Middle frontal gyrus (tissue), 1 donor: ENCODE data around the gene ABCC11.
A peak's percentile ranks its signal among the peaks of the same experiment; 100 is the strongest.

Source experiments
- DNase-seq: peaks from one replicate; pipeline ENCODE4 v3.0.0-alpha.2; 2015; ENCODE audit warnings: low spot score; ENCODE audit errors: extremely low spot score

Gene ABCC11

DNA sequence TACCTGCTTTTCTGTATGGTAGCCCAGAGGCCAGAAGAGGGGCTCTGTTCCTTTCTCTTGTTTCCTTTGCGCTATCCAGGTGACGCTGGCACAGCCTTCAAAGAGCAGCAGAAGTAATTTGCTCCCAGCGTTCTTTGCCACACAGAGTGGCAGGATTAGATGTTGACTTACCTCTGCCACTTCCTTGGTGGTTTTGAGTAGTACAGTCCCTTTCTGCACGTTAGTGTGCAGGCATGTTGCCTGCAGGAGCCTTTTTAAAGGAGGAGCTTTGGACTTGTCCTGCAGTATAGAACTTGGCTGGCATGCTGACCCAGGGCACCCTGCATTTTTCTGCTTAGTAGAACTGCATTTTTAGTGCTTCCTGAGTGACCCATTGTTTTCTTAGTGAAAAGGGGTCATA is at the start of gene ABCC11:
Gene ABCC11 (minus strand): TSS at position 229 of the 400 bp plus-strand sequence. CDS start 15,618 bp downstream, outside the sequence.
- no peak for DNase-seq

DNA sequence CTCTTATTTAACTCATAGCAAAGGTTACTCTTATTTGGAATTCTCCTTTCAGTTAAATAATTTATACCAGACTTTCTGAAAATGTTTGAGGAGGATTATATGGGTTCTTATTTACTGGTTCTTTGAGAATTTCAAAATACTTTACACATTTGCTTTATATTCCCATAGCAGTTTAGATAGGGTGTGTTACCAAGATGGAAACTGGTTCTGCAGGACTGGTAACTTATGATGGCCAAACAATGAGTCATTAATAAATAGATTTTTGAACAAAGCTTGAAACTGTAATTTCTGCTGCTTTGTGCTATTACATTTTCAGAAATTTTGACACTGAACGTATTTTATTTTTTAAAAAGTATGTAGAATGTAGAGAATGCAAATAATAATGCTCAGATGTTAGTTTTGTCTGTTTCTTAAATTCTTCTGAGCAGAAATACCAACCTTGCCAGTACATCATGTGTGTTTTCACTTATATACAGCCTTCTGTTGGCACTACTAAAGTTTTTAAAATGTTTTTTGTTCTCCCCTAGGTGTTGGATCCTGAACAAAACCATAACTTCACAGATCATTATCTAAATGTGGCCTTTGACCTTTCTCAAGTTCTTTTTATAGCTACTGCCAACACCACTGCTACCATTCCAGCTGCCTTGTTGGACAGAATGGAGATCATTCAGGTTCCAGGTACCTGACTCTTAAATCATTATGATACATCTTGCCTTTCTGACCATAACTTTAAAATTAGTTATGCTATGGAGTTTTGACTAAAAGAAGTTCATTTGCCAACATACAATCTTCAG is 48.3 kb upstream of the ABCC11 start:
- DNase-seq = no peak

DNA sequence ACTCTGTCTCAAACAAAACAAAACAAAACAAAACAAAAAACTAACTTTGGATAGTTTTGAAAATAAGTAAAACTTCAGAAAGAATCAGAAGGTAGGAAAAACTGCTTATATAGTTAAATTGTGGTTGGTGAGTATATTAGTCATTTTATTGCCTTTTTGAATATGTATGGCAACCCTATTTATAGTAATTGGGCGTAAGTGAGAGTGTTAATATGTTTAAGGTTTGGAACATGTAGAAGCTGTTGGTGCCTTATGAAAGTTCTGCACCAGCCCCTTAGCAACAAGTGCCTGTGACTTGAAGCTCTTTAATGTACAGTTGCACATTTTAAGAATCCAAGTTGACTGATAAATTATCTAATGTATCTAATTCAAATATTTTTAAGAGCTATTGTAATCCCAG is 47.4 kb upstream of the ABCC11 start:
- no peak for DNase-seq

DNA sequence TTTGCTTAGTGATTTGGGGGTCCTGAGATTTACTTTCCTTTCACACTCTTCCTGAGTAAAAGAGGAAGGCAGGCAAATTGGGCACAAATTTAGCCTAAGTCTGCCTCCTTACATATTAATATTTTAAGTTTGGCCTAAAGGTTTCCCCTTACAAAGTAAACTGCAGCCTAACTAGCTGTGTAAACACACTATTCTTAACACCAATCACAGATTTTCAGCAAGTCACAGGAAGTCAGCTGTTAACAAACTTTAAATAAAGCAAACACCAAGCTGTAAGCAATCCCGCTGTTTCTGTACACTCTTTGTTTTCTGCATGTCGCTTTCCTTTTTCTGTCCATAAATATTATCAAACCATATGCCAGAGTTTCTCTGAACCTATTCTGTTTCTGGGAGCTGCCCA is 45.1 kb upstream of the ABCC11 start:
- DNase-seq = no peak

DNA sequence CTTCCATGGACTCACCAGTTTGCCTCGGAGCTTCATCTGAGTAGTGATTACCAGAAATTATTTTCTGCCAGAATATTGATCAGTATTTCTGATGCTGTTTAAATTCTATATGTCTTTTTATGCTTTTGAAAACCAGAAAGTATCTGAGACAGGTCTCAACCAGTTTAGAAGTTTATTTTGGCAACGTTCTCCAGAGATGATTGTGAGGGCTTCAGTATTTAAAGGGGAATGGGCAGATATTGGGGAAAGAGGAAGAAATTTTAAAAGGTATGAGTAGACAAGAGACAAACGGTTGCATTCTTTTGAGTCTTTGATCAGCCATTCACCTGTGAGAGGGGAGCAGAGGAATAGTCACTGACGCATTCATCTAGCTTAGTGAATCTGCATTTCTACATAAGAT is 44.4 kb upstream of the ABCC11 start:
- no peak for DNase-seq

DNA sequence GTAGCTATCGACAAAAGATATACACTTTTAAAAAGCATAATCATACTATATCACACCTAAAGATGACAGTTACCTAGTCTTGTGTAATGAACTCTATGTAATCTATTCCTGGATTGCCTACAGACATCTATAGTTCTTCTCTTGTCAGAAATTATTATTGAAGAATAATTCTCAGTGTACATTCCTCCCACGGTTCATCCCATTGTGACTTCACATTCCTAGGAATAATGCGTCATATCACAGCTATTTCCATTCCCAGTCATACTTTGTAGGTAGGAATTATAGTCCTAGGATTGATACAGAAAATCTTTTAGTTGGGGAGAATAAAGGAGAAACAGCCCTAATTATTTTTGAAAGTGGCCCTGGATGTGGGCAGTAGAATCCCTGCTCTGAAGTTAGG is 44.0 kb upstream of the ABCC11 start:
- no peak for DNase-seq

DNA sequence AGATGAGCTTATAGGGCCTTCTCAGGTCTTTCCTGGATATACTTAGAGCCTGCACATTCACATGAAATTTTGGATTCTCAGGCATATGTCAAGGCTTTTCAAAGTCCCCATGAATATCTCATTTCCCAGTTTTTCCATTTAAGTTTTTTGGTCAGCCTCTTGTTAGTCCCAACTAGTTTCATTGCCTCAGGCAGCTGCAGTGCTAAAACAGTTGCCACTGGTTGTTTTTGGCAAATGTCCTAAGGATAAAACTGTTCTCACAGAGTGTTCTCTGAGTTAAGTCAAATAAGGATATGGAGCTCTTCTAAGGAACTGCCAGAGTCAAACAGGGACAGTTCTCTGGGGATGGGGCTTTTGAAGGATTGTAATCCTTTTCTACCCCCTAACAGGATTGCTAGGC is 39.9 kb upstream of the ABCC11 start:
- DNase-seq = no peak

DNA sequence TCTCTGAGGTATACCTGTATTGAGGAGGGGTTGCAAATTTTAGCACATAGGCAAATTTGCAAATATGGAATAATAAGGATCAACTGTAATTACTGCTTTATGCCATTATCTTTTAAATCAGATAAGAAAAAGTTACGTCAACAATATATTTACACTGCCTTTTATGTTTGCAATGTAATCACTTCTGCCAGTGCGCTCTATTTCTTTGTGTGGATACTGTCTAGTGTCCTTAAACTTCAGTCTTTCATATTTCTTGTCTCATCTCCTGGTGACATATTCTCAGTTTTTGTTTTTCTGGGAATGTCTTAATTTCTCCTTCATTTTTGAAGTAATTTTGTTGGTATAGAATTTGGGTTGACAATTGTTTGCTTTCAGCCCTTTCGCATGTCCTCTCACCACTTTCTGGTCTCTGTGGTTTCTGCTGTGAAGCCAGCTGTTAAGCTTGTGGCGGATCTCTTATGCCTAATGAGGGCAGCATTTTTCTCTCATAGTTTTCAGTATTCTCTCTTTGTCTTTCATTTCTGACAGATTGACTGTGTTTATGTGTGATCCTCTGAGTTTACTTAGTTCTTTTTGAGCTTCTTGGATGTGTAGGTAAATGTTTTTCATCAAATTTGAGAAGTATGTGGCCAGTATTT is 37.6 kb upstream of the ABCC11 start:
- no peak for DNase-seq

DNA sequence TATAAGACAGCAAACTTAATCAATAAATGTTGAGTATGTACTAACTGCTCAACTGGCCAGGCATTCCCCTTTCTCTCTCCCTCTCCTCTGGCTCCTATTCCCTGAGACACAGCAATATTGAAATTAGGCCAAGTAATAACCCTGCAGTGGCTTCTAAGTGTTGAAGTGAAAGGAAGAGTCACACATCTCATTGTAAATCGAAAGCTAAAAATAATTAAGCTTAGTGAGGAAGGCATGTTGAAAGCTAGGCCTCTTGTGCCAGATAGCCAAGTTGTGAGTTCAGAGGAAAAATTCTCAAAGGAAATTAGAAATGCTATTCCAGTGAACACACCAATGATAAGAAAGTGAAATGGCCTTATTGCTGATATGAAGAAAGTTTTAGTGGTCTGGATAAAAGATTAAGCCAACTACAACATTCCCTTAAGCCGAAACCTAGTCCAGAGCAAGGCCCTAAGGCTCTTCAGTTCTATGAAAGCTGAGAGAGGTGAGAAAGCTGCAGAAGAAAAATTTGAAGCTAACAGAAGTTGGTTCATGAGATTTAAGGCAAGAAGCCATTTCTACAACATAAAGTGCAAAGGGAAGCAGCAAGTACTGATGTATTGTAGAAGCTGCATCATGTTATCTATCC is 35.4 kb upstream of the ABCC11 start:
- DNase-seq = no peak

DNA sequence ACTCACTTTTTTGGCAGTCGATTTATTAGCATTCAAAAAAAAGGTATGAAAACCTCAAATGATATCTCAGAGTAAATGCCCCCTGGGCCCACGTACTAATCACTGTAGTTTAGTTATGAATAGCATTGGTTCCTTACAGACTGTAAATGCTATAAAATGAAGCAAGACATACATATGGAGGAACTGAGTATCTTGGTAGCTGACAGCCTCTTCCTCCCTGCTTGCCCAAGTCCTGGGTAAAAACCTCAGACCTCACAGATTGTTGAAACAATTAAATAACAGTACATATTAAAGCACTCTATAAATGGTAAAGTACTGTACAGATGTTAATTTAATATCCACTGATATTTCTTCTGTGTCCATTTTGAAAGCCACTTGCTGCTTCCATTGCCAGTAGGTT is 33.2 kb upstream of the ABCC11 start:
- DNase-seq = no peak

DNA sequence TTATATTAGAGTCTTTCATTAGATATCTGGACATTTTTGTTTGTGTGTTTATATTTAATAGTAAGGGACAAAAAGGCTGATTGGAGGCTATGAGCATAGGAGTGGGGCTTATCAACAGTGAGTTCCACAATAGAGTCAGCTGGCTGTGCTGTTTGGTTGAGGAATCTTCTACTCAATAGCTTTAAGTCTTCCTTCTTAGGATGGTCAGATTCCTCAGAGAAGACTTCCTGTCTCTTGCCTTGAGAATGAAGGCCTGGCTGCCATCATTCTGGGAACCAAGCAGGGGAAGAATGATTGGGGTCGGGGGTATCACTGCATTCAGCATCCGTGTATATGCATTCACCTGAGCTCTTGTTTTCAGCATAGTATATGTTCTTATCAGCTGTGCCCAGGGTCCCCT is 31.9 kb upstream of the ABCC11 start:
- DNase-seq = no peak

DNA sequence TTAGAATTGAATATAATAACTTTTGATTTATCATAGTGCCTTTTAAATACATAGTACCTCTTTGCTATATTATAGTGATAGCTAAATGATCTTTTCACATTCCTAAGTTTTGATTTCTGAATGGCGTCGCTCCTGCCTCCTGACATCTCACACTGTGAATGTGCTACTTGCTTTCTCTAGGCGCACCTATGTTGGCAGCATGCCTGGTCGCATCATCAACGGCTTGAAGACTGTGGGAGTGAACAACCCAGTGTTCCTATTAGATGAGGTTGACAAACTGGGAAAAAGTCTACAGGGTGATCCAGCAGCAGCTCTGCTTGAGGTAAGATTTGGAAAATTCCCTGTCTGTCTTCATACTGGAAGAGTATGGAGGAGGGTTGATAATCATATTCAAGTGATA is 29.8 kb upstream of the ABCC11 start:
- no peak for DNase-seq

DNA sequence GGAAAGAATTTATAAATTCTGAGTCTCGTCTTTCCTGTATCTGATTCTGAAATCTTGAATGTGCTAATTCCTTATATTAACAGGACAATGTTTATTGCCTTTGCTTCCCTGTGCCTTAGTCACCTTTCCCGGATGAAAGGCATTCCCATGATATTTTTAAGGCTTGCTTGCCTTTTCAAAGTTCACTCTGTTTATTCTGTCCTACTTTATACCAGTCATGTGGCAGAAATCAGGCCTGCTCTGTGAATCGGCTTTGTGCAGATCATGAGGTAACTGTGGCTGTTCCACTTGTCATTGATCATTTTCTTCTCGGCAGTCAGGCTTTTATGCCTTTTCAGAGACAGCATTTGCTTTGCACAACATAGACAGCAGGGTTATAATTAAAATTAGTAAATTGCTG is 28.8 kb upstream of the ABCC11 start:
- DNase-seq = no peak

DNA sequence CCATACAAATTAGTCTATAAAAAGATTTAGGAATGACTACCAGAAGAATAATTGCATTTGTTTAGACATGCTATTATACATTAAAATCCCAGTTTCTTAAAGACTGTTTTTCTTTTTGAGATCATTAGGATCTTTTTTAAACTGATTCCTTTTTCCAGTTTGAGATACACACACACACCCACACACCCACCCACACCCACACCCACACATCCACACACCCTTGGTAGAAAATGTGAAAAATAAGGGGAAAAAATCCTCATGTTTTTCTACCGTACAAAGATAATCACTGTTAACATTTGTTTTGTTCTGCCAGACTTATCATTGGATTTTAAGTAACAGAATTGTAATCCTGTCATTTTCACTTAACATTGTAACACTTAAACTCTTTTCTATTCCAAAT is 27.1 kb upstream of the ABCC11 start:
- DNase-seq = no peak

DNA sequence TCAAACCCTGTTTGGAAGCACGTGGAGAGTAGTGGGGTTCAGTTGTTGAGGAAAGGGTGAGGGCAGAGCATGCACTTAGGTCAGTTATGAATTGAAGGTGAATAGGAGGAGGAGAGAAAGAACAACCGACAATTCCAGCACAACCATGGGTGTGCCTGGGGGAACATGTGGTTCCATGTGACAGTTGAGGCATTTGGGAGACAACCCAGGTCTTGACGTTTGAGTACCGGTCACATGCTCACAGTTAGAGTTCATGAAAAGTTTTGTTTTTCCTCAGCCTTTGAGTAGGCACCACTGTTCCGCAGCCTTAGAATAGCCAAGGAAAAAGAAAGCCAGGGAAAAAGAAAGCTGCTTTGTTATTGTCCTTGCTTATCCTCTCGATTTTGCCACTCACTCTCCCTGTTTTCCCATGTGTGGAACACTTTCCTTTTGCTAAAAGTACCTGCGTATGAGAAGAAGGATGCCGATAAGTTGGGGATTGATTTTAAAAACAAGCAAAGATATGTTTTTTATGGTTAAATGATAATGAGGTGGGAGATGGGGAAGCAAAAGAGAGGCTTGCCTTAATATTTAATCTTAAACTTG is 25.6 kb upstream of the ABCC11 start:
- DNase-seq = peak; percentile 32

DNA sequence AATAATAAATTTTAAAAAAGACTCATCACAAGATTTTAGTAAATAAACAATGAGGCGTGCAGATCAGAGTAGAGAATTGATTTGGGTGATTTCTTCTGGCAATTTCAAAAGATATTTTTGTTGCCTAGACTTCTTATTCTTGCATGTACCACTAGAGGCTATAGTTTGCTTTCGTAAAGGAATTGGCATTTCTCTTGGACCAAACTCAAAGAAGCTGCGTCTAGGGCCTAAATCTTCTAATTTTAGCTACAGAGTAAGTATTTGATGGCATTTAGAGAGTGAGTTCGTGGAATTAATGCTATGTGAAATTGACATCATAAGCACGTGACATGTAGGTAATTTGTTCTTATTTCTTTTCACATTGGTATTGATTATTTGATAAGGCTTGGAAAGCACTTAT is 24.4 kb upstream of the ABCC11 start:
- DNase-seq = no peak

DNA sequence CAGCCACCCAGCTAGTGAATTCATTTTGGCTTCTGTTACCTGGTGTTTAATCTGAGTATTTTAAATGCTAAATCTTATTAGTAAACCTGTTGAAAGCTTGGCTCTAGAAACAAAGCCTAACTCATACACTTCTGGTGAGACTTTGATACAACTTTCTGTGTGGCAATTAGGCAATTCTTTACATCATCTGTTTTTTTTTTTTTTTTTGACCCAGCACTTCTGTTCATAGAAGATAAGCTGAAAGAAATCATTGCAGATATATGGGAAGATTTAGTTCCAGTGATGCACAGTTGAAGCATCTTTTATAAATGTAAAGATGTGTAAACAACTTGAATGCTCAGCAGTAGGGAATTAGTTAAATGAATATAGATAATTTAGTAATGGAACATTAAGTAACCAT is 21.7 kb upstream of the ABCC11 start:
- no peak for DNase-seq

DNA sequence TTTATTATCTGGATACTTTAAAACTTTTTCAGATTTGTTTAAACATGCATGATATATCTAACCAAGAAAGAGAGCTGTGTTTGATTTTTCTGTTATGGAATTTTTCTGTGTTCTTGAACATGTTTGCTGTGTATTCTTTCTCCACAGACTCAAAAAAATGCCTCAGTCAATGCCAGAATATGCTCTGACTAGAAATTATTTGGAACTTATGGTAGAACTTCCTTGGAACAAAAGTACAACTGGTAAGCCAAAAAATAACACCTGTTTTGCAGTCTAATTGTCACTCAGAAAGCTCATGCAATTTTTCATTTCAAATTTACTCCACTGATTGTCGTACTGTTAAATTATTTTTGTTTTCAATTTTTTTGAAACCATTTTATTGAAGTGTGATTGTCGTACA is 15.3 kb upstream of the ABCC11 start:
- DNase-seq = no peak

DNA sequence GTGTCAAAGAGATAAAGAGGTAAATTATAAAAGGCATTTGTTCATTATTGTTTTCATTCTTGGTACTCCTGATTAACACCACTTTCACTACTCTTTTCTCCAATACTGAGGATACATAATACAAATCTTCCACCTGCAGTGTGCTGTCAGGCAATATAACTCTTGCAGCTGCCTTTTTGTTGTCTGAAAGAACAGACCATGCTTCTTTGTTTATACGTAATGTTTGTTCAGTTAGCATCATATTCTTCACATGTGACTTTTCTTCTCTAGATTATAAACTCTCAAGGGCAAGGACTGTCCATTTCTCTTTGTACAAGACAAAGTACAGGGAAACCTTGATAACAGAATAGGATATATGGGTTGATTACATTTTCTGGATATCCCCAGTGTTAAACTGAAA is 14.2 kb upstream of the ABCC11 start:
- DNase-seq = no peak

DNA sequence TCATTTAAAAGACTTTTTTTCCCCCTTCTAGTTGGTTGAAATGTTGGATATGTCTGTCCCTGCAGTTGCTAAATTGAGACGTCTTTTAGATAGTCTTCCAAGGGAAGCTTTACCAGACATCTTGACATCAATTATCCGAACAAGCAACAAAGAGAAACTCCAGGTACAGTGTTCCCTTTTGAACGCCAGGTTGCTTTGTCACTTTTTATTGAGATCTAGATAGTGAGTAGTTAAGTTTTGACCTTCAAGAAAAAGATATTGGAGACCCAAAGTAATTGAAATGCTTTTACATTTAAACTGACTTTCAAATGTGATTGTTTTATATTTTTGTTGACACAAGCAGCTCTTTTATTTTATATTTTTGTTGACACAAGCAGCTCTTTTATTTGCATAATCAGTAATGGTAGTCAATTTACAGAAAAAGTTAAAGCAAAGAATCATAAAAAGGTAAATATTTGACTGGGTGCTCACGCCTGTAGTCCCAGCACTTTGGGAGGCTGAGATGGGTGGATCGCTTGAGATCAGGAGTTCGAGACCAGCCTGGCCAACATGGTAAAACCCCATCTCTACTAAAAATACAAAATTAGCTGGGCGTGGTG is 9.3 kb upstream of the ABCC11 start:
- DNase-seq = no peak

DNA sequence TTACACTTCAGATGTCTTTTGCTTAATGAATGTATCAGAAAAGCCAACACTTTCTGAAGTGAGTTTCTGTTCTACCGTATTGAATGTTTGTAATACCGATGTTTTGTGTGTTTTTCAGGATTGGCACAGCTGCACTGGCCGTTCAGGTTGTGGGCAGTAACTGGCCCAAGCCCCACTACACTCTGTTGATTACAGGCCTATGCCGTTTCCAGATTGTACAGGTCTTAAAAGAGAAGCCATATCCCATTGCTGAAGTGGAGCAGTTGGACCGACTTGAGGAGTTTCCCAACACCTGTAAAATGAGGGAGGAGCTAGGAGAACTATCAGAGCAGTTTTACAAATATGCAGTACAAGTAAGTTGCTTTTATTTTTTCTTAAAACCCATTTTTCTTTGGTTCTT is 4.7 kb upstream of the ABCC11 start:
- no peak for DNase-seq
